Muscle of arm (tissue), 14 donors: ENCODE data around the gene WFDC1. TPM values are rescaled to one million over a fixed set of nuclear protein-coding genes. Genes with fewer than 3 reads are reported as not detected.

Experiments
- DNase-seq: peaks from one replicate; pipeline ENCODE4 v3.0.0-alpha.2; 2013
- long read RNA-seq, 11 donors: transcript quantifications; one replicate each; lab custom pipeline, GENCODE V29; 2026
- polyA plus RNA-seq, 12 donors: library from polyadenylated mRNA; unstranded; fragments of 120-200 nt; gene quantifications; one replicate each; pipeline ENCODE4 v1.2.1, GENCODE V29; 2013; ENCODE audit not compliant: insufficient read length in 12 of 12

WFDC1 gene
- polyA plus RNA-seq: 1 to 10 TPM in 10 of 12 donors, not detected in 2; 1.2 to 2.6 (median 1.6) TPM
- long read RNA-seq, donor 1, full-length matches to known transcripts: 11 of 11 reads
- long read RNA-seq, donor 1, partial matches to known transcripts: 0 of 11 reads
- long read RNA-seq, donor 1, other reads (novel, unspliced or antisense): 0 of 11 reads
- long read RNA-seq, donor 2, partial matches to known transcripts: 0 of 1 reads
- long read RNA-seq, donor 2, other reads (novel, unspliced or antisense): 0 of 1 reads
- long read RNA-seq, donor 3, partial matches to known transcripts: 0 of 1 reads
- long read RNA-seq, donor 3, other reads (novel, unspliced or antisense): 0 of 1 reads
- long read RNA-seq, donor 4: 0 reads
- long read RNA-seq, donor 5: 0 reads
- long read RNA-seq, donor 6, full-length matches to known transcripts: 2 of 2 reads
- long read RNA-seq, donor 6, partial matches to known transcripts: 0 of 2 reads
- long read RNA-seq, donor 6, other reads (novel, unspliced or antisense): 0 of 2 reads
- long read RNA-seq, donor 7: 0 reads
- long read RNA-seq, donor 8: 0 reads
- long read RNA-seq, donor 9, full-length matches to known transcripts: 2 of 2 reads
- long read RNA-seq, donor 9, partial matches to known transcripts: 0 of 2 reads
- long read RNA-seq, donor 9, other reads (novel, unspliced or antisense): 0 of 2 reads
- long read RNA-seq, donor 10, full-length matches to known transcripts: 1 of 1 reads
- long read RNA-seq, donor 10, partial matches to known transcripts: 0 of 1 reads
- long read RNA-seq, donor 10, other reads (novel, unspliced or antisense): 0 of 1 reads
- long read RNA-seq, donor 11, partial matches to known transcripts: 0 of 1 reads
- long read RNA-seq, donor 11, other reads (novel, unspliced or antisense): 0 of 1 reads

GRCh38 chr16:84294531-84295142, at the start of gene WFDC1:
TSS of gene WFDC1 (plus strand) at chr16:84294878. CDS start at chr16:84294972, 94 bp downstream.
- DNase-seq: no peak

- no peak for DNase-seq
Measured at GRCh38 chr16:84245956-84246678, 48.6 kb upstream of the WFDC1 start.

GRCh38 chr16:84246679-84247077, 48.0 kb upstream of the WFDC1 start:
- no peak for DNase-seq

GRCh38 chr16:84247331-84247730, 47.3 kb upstream of the WFDC1 start:
- DNase-seq: no peak

- no peak for DNase-seq
Measured at GRCh38 chr16:84247844-84248243, 46.8 kb upstream of the WFDC1 start.

- DNase-seq: no peak
Measured at GRCh38 chr16:84252184-84252583, 42.5 kb upstream of the WFDC1 start.

- no peak for DNase-seq
Measured at GRCh38 chr16:84253173-84253572, 41.5 kb upstream of the WFDC1 start.

- no peak for DNase-seq
Measured at GRCh38 chr16:84254062-84254461, 40.6 kb upstream of the WFDC1 start.

- no peak for DNase-seq
Measured at GRCh38 chr16:84255050-84255810, 39.4 kb upstream of the WFDC1 start.

GRCh38 chr16:84258266-84258665, 36.4 kb upstream of the WFDC1 start:
- DNase-seq: no peak

- DNase-seq: no peak
Measured at GRCh38 chr16:84259691-84260090, 35.0 kb upstream of the WFDC1 start.

- DNase-seq: no peak
Measured at GRCh38 chr16:84260766-84261554, 33.7 kb upstream of the WFDC1 start.

GRCh38 chr16:84262031-84262430, 32.6 kb upstream of the WFDC1 start:
- DNase-seq: no peak

GRCh38 chr16:84262939-84263338, 31.7 kb upstream of the WFDC1 start:
- DNase-seq: no peak

- DNase-seq: no peak
Measured at GRCh38 chr16:84266451-84266850, 28.2 kb upstream of the WFDC1 start.

GRCh38 chr16:84267380-84267779, 27.3 kb upstream of the WFDC1 start:
- DNase-seq: no peak

- DNase-seq: no peak
Measured at GRCh38 chr16:84268291-84269040, 26.2 kb upstream of the WFDC1 start.

GRCh38 chr16:84270071-84270470, 24.6 kb upstream of the WFDC1 start:
- no peak for DNase-seq

- no peak for DNase-seq
Measured at GRCh38 chr16:84270531-84270930, 24.1 kb upstream of the WFDC1 start.
